ENCODE results near the gene AP5B1. TPM values are rescaled to one million over a fixed set of nuclear protein-coding genes. Genes with fewer than 3 reads are reported as not detected.

AP5B1 gene
- total RNA-seq, 1 donor from 2014 or later: 3.6 TPM

DNA sequence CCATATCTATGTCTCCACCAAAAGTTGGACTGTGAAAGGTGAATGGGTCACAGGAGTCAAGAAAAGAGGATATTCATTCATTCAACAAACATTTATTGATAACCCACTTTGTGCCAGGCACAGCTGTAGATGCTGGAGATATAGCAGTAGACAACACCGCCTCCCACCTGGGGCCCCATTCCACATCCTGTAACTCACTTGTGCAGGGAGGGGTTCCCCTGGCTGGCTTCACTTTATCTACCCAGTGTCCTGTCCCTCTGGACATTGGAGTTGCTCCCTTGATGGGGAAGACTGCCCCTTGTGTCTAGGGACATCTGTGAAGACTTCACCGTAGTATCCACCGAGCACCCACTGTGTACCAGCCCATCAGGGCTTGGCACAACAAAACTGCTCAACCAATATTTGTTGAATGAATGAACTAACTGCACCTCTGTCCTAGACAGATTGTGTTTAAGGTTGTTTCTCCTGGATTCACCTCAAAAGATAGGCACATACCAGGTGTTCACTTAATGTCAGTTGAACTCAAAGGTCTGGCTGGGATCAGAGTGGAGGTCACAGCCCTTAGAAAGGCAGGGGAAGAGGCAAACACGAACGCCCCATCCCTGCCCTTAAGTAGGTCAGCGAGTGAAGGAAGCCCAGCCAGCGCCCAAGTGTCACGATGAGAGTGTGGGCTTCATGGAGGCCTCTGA is 4.7 kb upstream of the AP5B1 start:
- no peaks in the 10 kb centered on the region for H3K79me2 ChIP-seq (ENCODE audit: low read depth)
- H3K4me1 ChIP-seq: peaks cover 15% of the 10 kb centered on the region
- no peak for DNase-seq (ENCODE audit: low spot score)
- no peak overlapping the region for H3K9ac ChIP-seq
- no peaks in the 10 kb centered on the region for H3K36me3 ChIP-seq
- H3K27me3 ChIP-seq: peaks cover 95% of the 10 kb centered on the region
- H3K4me3 ChIP-seq: no peak overlapping the region
- TF ChIP-seq, protein P1, sequence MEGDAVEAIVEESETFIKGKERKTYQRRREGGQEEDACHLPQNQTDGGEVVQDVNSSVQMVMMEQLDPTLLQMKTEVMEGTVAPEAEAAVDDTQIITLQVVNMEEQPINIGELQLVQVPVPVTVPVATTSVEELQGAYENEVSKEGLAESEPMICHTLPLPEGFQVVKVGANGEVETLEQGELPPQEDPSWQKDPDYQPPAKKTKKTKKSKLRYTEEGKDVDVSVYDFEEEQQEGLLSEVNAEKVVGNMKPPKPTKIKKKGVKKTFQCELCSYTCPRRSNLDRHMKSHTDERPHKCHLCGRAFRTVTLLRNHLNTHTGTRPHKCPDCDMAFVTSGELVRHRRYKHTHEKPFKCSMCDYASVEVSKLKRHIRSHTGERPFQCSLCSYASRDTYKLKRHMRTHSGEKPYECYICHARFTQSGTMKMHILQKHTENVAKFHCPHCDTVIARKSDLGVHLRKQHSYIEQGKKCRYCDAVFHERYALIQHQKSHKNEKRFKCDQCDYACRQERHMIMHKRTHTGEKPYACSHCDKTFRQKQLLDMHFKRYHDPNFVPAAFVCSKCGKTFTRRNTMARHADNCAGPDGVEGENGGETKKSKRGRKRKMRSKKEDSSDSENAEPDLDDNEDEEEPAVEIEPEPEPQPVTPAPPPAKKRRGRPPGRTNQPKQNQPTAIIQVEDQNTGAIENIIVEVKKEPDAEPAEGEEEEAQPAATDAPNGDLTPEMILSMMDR (IDR thresholded peaks at IDR 0.05): no peak
- TF ChIP-seq EZH2phosphoT487 (IDR thresholded peaks at IDR 0.05) (no peak), EZH2 (IDR thresholded peaks at IDR 0.05) (no peak)
- no peaks in the 10 kb centered on the region for H3K36me3 Mint-ChIP-seq
- H4K20me1 ChIP-seq (ENCODE audit: low read depth): peaks cover 10% of the 10 kb centered on the region
- no peaks in the 10 kb centered on the region for H3K9me3 ChIP-seq (ENCODE audit: low read depth)
- peak overlapping the region; percentile 75 for H3K4me3 Mint-ChIP-seq
- peaks cover 60% of the 10 kb centered on the region for H3K27me3 Mint-ChIP-seq (ENCODE audit: insufficient read depth, low read depth)
- peaks cover 10% of the 10 kb centered on the region for H3K4me1 Mint-ChIP-seq
- no peak overlapping the region for H3K27ac Mint-ChIP-seq
- peaks cover 19% of the 10 kb centered on the region for H3F3A ChIP-seq (ENCODE audit: low read depth)
- no peaks in the 10 kb centered on the region for H3K9me3 Mint-ChIP-seq
- no peak overlapping the region for H3K27ac ChIP-seq
- no peak overlapping the region for H2AFZ ChIP-seq (replicated peaks)
- no peak overlapping the region for H3K4me2 ChIP-seq

DNA sequence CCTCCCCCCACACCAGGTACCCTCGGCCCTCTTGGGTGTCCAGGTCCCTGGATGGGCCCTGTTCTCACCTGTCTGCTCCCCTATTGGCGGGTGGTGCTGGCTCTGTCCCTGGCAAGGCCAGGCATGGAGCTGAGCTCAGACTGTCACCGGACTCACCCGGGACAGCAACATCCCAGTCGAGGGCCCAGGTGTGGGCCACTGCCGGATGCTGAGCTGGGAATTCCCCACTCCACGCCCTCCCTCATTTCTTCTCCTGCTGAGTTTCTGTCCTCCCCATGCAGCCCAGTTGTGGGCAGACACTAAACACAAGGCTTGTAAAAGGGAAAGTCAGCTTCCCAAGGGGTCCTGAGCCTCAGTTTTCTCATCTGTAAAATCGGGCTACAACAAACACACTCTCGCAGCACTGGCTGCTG is 2.0 kb upstream of the AP5B1 start:
- H3K27ac Mint-ChIP-seq: no peak overlapping the region
- H3F3A ChIP-seq (ENCODE audit: low read depth): peaks cover 19% of the 10 kb centered on the region
- H3K9me3 Mint-ChIP-seq: no peaks in the 10 kb centered on the region
- no peaks in the 10 kb centered on the region for H3K79me2 ChIP-seq (ENCODE audit: low read depth)
- no peaks in the 10 kb centered on the region for H3K9me3 ChIP-seq (ENCODE audit: low read depth)
- H3K36me3 ChIP-seq: no peaks in the 10 kb centered on the region
- TF ChIP-seq, protein P1 (IDR thresholded peaks at IDR 0.05): no peak
- TF ChIP-seq EZH2 (IDR thresholded peaks at IDR 0.05) (no peak), EZH2phosphoT487 (IDR thresholded peaks at IDR 0.05) (no peak)
- H3K36me3 Mint-ChIP-seq: no peaks in the 10 kb centered on the region
- DNase-seq (ENCODE audit: low spot score): no peak
- H3K27ac ChIP-seq: no peak overlapping the region
- no peaks in the 10 kb centered on the region for H4K20me1 ChIP-seq (ENCODE audit: low read depth)
- H3K9ac ChIP-seq: no peak overlapping the region
- no peak overlapping the region for H3K4me2 ChIP-seq
- no peak overlapping the region for H3K4me3 ChIP-seq
- H3K4me1 Mint-ChIP-seq: peaks cover 6% of the 10 kb centered on the region
- H2AFZ ChIP-seq (replicated peaks): no peak overlapping the region
- peaks cover 75% of the 10 kb centered on the region for H3K27me3 ChIP-seq
- H3K27me3 Mint-ChIP-seq (ENCODE audit: insufficient read depth, low read depth): peaks cover 42% of the 10 kb centered on the region
- H3K4me1 ChIP-seq: peaks cover 11% of the 10 kb centered on the region
- H3K4me3 Mint-ChIP-seq: peak overlapping the region; percentile 57

DNA sequence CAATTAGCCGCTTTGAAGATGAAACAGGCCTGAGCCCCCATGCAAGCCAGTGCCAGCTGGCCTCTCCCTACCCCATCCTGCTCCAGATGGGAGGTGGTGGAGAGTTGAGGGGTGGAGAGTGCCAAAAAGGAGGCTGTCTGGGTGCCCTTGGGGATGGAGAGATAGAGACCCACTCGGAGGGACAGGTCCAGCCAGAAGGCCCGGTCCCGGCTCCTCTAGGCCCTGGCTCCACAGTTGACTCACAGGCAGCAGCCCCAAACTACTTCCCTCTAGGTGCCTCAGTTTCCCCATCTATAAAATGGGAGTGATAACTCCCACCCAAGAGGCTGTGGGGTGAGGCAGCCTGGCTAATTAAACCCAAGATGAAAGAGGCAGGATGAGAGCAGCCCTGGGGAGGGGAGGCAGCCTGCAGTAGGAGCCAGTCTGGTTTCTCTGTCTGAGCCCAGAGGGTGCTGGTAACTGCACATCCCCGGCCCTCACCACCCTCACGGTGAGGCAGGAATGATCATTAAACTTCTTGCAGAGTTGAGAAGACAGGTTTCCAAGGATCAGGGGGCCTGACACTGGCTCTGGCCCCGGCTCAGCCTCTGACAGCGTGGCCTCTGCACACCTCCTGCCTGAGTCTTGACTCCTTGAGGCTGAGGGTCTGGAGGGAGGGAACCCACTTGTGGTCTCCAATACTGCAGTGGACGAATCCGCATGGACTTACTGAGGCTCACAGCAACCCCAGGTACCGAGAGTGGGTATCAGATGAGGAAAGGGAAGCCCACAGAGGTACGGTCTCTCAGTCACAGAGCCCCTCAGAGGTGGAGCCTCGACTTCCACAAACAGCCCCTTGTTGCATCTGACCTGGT is 1.4 kb upstream of the AP5B1 start:
- H3K9ac ChIP-seq: no peak overlapping the region
- Mint-ChIP-seq H3K27ac (no peak overlapping the region), H3K27me3 (ENCODE audit: insufficient read depth, low read depth) (peaks cover 41% of the 10 kb centered on the region), H3K9me3 (no peaks in the 10 kb centered on the region), H3K4me3 (peak overlapping the region; percentile 63), H3K4me1 (peaks cover 6% of the 10 kb centered on the region), H3K36me3 (no peaks in the 10 kb centered on the region)
- no peaks in the 10 kb centered on the region for H3K9me3 ChIP-seq (ENCODE audit: low read depth)
- H3K27me3 ChIP-seq: peaks cover 69% of the 10 kb centered on the region
- H2AFZ ChIP-seq (replicated peaks): no peak overlapping the region
- H3F3A ChIP-seq (ENCODE audit: low read depth): peaks cover 19% of the 10 kb centered on the region
- H3K4me1 ChIP-seq: peaks cover 8% of the 10 kb centered on the region
- no peaks in the 10 kb centered on the region for H3K36me3 ChIP-seq
- H3K4me3 ChIP-seq: no peak overlapping the region
- TF ChIP-seq, protein P1 (IDR thresholded peaks at IDR 0.05): no peak
- H4K20me1 ChIP-seq (ENCODE audit: low read depth): no peaks in the 10 kb centered on the region
- no peak overlapping the region for H3K4me2 ChIP-seq
- no peak overlapping the region for H3K27ac ChIP-seq
- H3K79me2 ChIP-seq (ENCODE audit: low read depth): no peaks in the 10 kb centered on the region
- DNase-seq (ENCODE audit: low spot score): no peak
